Endothelial cell of umbilical vein (primary cell): Measurements from ENCODE around the gene AP1G2. TPM values are rescaled to one million over a fixed set of nuclear protein-coding genes. Genes with fewer than 3 reads are reported as not detected.

Source experiments
- BruUV-seq: library from RNA; stranded (reverse); fragments of 400-500 nt; replicated peaks from 2 replicates; lab custom pipeline; 2021; lab: Mats Ljungman, UMichigan
- CTCF ChIA-PET: fragments of 300-600, 350-600 bp; sonication (Branson Sonifier 250); formaldehyde crosslinking; loops from one replicate; lab custom pipeline; 2021; ENCODE audit warnings: antibody characterized with exemption, inconsistent platforms; lab: Charles Lee
- POLR2A ChIA-PET: fragments of 300-600, 350-600 bp; sonication (Branson Sonifier 250); formaldehyde crosslinking; loops from one replicate; lab custom pipeline; 2021; ENCODE audit warnings: antibody characterized with exemption, inconsistent platforms; lab: Charles Lee
- DNase-seq: peaks from one replicate; pipeline ENCODE4 v3.0.0-alpha.2; 2011; ENCODE audit warnings: low read depth, low spot score
- FAIRE-seq: peaks from 2 replicates; lab custom pipeline; 2011; peaks lifted over from hg19 to GRCh38; lab: Jason Lieb, UNC
- H2AFZ ChIP-seq: 2 replicates; pipeline ENCODE4 v1.6.0; 2012; ENCODE audit warnings: low read depth, low read length, control low read depth, inconsistent platforms
- H3K27ac ChIP-seq: 2 replicates; pipeline ENCODE4 v1.5.1; 2011; ENCODE audit warnings: low read depth, mild to moderate bottlenecking, control low read depth, low read length, moderate library complexity; ENCODE audit not compliant: insufficient read depth
- H3K27me3 ChIP-seq, 2 experiments: 2 replicates each; pipeline versions ENCODE4 v1.6.0 to v1.6.1; 2011; ENCODE audit warnings: low read length in 2 of 2, mixed read lengths in 1 of 2; ENCODE audit not compliant: control insufficient read depth in 2 of 2, insufficient read depth in 2 of 2
- H3K36me3 ChIP-seq, 2 experiments: 2 replicates in 1 of 2; 3 replicates in 1 of 2; pipeline ENCODE4 v1.5.1; 2011; ENCODE audit warnings: low read length in 2 of 2, mild to moderate bottlenecking in 1 of 2, moderate library complexity in 1 of 2; ENCODE audit not compliant: control insufficient read depth in 2 of 2, insufficient read depth in 2 of 2; ENCODE audit errors: extremely low read depth in 1 of 2
- H3K4me1 ChIP-seq: 3 replicates; pipeline ENCODE4 v1.5.1; 2011; ENCODE audit warnings: mild to moderate bottlenecking, low read length; ENCODE audit not compliant: control insufficient read depth, insufficient read depth; ENCODE audit errors: extremely low read depth
- H3K4me2 ChIP-seq: 2 replicates; pipeline ENCODE4 v1.6.1; 2011; ENCODE audit warnings: low read length, control low read depth, mixed read lengths; ENCODE audit not compliant: insufficient read depth
- H3K4me3 ChIP-seq, 3 experiments: fragments of 200-600 bp in 1 of 3; sonication (generic), shearing (Covaris generic) in 1 of 3; replicated peaks in 1 of 3; 2 replicates each; pipeline ENCODE4 v1.5.1; 2011 to 2016; ENCODE audit warnings: control low read depth in 3 of 3, low read length in 3 of 3, mild to moderate bottlenecking in 2 of 3, inconsistent platforms in 1 of 3, low read depth in 1 of 3, moderate library complexity in 1 of 3; ENCODE audit not compliant: insufficient read depth in 1 of 3
- H3K79me2 ChIP-seq: 2 replicates; pipeline ENCODE4 v1.6.0; 2012; ENCODE audit warnings: low read length, inconsistent platforms; ENCODE audit not compliant: control insufficient read depth, insufficient read depth
- H3K9ac ChIP-seq: replicated peaks from 2 replicates; pipeline ENCODE3; 2011; ENCODE audit warnings: low read length, control low read depth; ENCODE audit not compliant: insufficient read depth; ENCODE audit errors: extremely low read depth
- H3K9me1 ChIP-seq: replicated peaks from 3 replicates; pipeline ENCODE4 v1.6.0; 2011; ENCODE audit warnings: mild to moderate bottlenecking, low read length; ENCODE audit not compliant: control insufficient read depth, insufficient read depth; ENCODE audit errors: extremely low read depth
- H3K9me3 ChIP-seq: replicated peaks from 2 replicates; pipeline ENCODE4 v1.5.1; 2012; ENCODE audit warnings: low read length, inconsistent platforms; ENCODE audit not compliant: control insufficient read depth, insufficient read depth
- H4K20me1 ChIP-seq: replicated peaks from 2 replicates; pipeline ENCODE3; 2011; ENCODE audit warnings: mild to moderate bottlenecking, low read length; ENCODE audit not compliant: control insufficient read depth, insufficient read depth; ENCODE audit errors: extremely low read depth
- CTCF ChIP-seq, 2 donors: IDR thresholded peaks; 1 replicate in 1 of 2; 2 replicates in 1 of 2; pipeline ENCODE4 v1.5.1; 2011; ENCODE audit warnings: low read length in 2 of 2, mild to moderate bottlenecking in 2 of 2, moderate library complexity in 2 of 2, control low read depth in 1 of 2, inconsistent platforms in 1 of 2, low read depth in 1 of 2; ENCODE audit not compliant: insufficient read depth in 1 of 2; ENCODE audit errors: extremely low read depth in 1 of 2
- EZH2 ChIP-seq: IDR thresholded peaks from 2 replicates; pipeline ENCODE4 v1.6.1; 2012; ENCODE audit warnings: borderline replicate concordance, low read depth, mild to moderate bottlenecking, moderate library complexity, low read length, inconsistent platforms; ENCODE audit not compliant: severe bottlenecking
- FOS ChIP-seq: IDR thresholded peaks from 2 replicates; pipeline ENCODE4 v1.6.1; 2011; ENCODE audit warnings: mild to moderate bottlenecking, low read length, moderate library complexity, borderline replicate concordance; ENCODE audit not compliant: insufficient read depth
- GATA2 ChIP-seq: IDR thresholded peaks from 2 replicates; pipeline ENCODE4 v1.7.0; 2011; ENCODE audit warnings: low read depth, mild to moderate bottlenecking, moderate library complexity, mixed read lengths, low read length; ENCODE audit not compliant: insufficient read length, insufficient read depth
- JUN ChIP-seq: IDR thresholded peaks from 2 replicates; pipeline ENCODE4 v1.6.1; 2011; ENCODE audit warnings: borderline replicate concordance, low read depth; ENCODE audit not compliant: insufficient read length, insufficient read depth
- MAX ChIP-seq: IDR thresholded peaks from 2 replicates; pipeline ENCODE4 v1.6.1; 2011; ENCODE audit not compliant: insufficient read depth, insufficient read length
- MYC ChIP-seq: IDR thresholded peaks from one replicate; pipeline ENCODE4 v1.6.1; 2011; ENCODE audit warnings: mild to moderate bottlenecking, low read depth, low read length
- POLR2A ChIP-seq: IDR thresholded peaks from 2 replicates; pipeline ENCODE4 v1.6.1; 2012; ENCODE audit warnings: low read depth, mild to moderate bottlenecking, control low read depth, low read length
- POLR2AphosphoS5 ChIP-seq: IDR thresholded peaks from 2 replicates; pipeline ENCODE4 v1.6.1; 2012; ENCODE audit warnings: low read depth, mild to moderate bottlenecking, control low read depth, low read length, moderate library complexity; ENCODE audit not compliant: insufficient read depth
- dilution Hi-C: fragments of 300-500 bp; cut with MboI; formaldehyde crosslinking; loops from one replicate; pipeline ENCODE4 v1.15.0; 2019; ENCODE audit warnings: low sequenced_read_pairs; ENCODE audit not compliant: extremely low pct_ligation_motif_present
- intact Hi-C: fragments of 100-400 bp; cut with micrococcal nuclease; formaldehyde crosslinking; loops from one replicate; pipeline ENCODE4 v1.10.0; 2022
- polyA plus RNA-seq, 4 experiments: library from polyadenylated mRNA; depleted of rRNA in 3 of 4; stranded (reverse) in 3 of 4; unstranded in 1 of 4; fragments of >200 nt; gene quantifications; 2 replicates each; pipeline versions ENCODE4 v1.2.1 to v1.2.3, GENCODE V29; 2011 to 2012; ENCODE audit warnings: missing spikeins in 1 of 4
- total RNA-seq: library from RNA; stranded (reverse); gene quantifications from 2 replicates; pipeline ENCODE4 v1.2.3, GENCODE V29; 2021

The AP1G2 gene
- total and polyA plus RNA-seq, 2 donors (not counting 3 experiments of a cell fraction or from before 2014, with no cell fraction given) = 39.0 to 55.8 TPM

DNA sequence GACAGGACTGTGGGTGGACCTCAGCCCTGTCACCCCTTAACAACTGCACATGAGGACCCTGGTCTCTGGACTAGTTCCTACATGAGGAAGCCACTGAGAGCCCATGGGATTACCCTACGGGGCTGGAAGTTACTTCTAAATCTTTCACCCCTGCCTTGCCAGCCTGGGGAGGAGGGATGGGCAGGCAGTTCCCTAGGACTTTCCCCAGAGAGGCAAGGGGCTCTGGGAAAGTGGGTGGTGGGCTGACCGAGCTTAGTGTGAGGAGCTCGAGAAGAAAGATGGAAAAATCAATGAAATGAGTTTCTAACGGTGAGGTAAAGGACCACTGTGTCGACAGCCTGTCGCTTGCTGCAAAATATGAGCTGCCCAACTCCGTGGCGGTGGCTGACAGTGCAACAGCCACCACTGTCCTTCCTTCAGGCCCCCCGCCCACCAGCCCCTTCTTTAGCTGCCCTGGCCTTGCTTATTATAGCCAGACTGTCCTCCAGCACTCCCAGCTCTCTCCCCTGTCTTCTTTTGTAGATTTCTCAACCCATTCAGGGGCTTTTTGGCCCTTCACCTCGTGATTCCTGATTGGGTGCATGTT is 21.0 kb downstream of the AP1G2 start:
- intact Hi-C loops = no loop called here
- no peak for DNase-seq
- no peaks in the 10 kb centered on the region for H4K20me1 ChIP-seq
- POLR2A ChIA-PET = no interaction called here
- no TSS peak for BruUV-seq
- no peak for TF ChIP-seq CTCF (IDR thresholded peaks at IDR 0.05; ENCODE audit: extremely low read depth in 1 of 2, insufficient read depth in 1 of 2, low read depth in 1 of 2, low read length in 2 of 2)
- TF ChIP-seq JUN = no peak
- no peak for TF ChIP-seq MAX
- TF ChIP-seq EZH2 = no peak
- no peak for TF ChIP-seq POLR2AphosphoS5
- TF ChIP-seq MYC = no peak
- no peak for TF ChIP-seq POLR2A
- TF ChIP-seq GATA2 = no peak
- no peak for TF ChIP-seq FOS
- no peak overlapping the region for H3K27ac ChIP-seq
- dilution Hi-C loops = no loop called here
- H3K4me1 ChIP-seq = peaks cover 5% of the 10 kb centered on the region
- no peak overlapping the region for H3K4me2 ChIP-seq
- no peaks in the 10 kb centered on the region for H3K36me3 ChIP-seq
- CTCF ChIA-PET = interaction anchor here (4.5 kb wide), 1 partner anchor 13 kb away, joined by 24 read pairs; no protein-coding TSS in a partner anchor
- no peaks in the 10 kb centered on the region for H3K9me1 ChIP-seq
- H2AFZ ChIP-seq = no peak overlapping the region
- peaks cover 23 to 25% of the 10 kb centered on the region in 2 experiments for H3K27me3 ChIP-seq
- FAIRE-seq = no peak
- no peak overlapping the region for H3K4me3 ChIP-seq
- H3K9me3 ChIP-seq = no peaks in the 10 kb centered on the region
- no peak overlapping the region for H3K9ac ChIP-seq
- H3K79me2 ChIP-seq = no peaks in the 10 kb centered on the region
